ENCODE measurements around the gene ELMO1. TPM values are rescaled to one million over a fixed set of nuclear protein-coding genes. Genes with fewer than 3 reads are reported as not detected.

The ELMO1 gene
- total RNA-seq, 2 donors from 2014 or later, result 10.9 to 56.0 TPM

GRCh38 chr7:36942955-36943354 lies 505.7 kb downstream of the ELMO1 start:
- TF ChIP-seq POLR2A (IDR thresholded peaks at IDR 0.05) (no peak), CTCF (IDR thresholded peaks at IDR 0.05) (no peak)
- no peak for ATAC-seq
- Histone ChIP-seq H3K9me3 (peaks cover 0 to 12% (median 0%) of the 10 kb centered on the region in 3 donors), H3K4me1 (peaks cover 53% of the 10 kb centered on the region), H3K36me3 (replicated peaks in 1 of 2; ENCODE audit: insufficient read depth in 1 of 2, low read depth in 2 of 2) (no peaks in the 10 kb centered on the region), H3K4me3 (no peak overlapping the region), H3K27me3 (no peaks in the 10 kb centered on the region), H3K27ac (peak overlapping the region in 2 of 4 donors; percentile 38 to 53)
- no peak for DNase-seq
- intact Hi-C loops (cut with DNase I), result no loop called here
- 88% methylated on average over 9 of the region's 9 CpGs for WGBS, 2 donors

- ATAC-seq (no peak), DNase-seq (no peak)
- H3K36me3 ChIP-seq (replicated peaks in 1 of 2; ENCODE audit: insufficient read depth in 1 of 2, low read depth in 2 of 2), result no peaks in the 10 kb centered on the region
- peaks cover 50% of the 10 kb centered on the region for H3K4me1 ChIP-seq
- peaks cover 0 to 16% (median 0%) of the 10 kb centered on the region in 3 donors for H3K9me3 ChIP-seq
- H3K27ac ChIP-seq, result peak overlapping the region in 1 of 4 donors; percentile 38
- no peaks in the 10 kb centered on the region for H3K27me3 ChIP-seq
- 71 to 76% methylated on average over 4 of the region's 4 CpGs for WGBS, 2 donors
- intact Hi-C loops (cut with DNase I), result no loop called here
- no peak overlapping the region for H3K4me3 ChIP-seq
- TF ChIP-seq CTCF (IDR thresholded peaks at IDR 0.05) (no peak), POLR2A (IDR thresholded peaks at IDR 0.05) (no peak)
Observed at GRCh38 chr7:36942541-36942940, 506.1 kb downstream of the ELMO1 start.

- WGBS, 2 donors, result 89 to 96% methylated on average over 3 of the region's 3 CpGs
- TF ChIP-seq CTCF (IDR thresholded peaks at IDR 0.05), result no peak
- no peak for TF ChIP-seq POLR2A (IDR thresholded peaks at IDR 0.05)
- Histone ChIP-seq H3K4me3 (no peak overlapping the region), H3K27me3 (no peaks in the 10 kb centered on the region), H3K36me3 (replicated peaks in 1 of 2; ENCODE audit: insufficient read depth in 1 of 2, low read depth in 2 of 2) (no peaks in the 10 kb centered on the region), H3K4me1 (peaks cover 45% of the 10 kb centered on the region), H3K27ac (peak overlapping the region in 1 of 4 donors; percentile 38), H3K9me3 (peaks cover 0 to 20% (median 0%) of the 10 kb centered on the region in 3 donors)
- DNase-seq, result no peak
- intact Hi-C loops (cut with DNase I), result no loop called here
- no peak for ATAC-seq
Observed at GRCh38 chr7:36942025-36942424, 506.6 kb downstream of the ELMO1 start.

- 40 to 53% methylated on average over 1 of the region's 1 CpG for WGBS, 2 donors
- no peaks in the 10 kb centered on the region for H3K27me3 ChIP-seq
- ATAC-seq, result no peak
- peaks cover 40% of the 10 kb centered on the region for H3K4me1 ChIP-seq
- DNase-seq, result no peak
- peaks cover 0 to 27% (median 0%) of the 10 kb centered on the region in 3 donors for H3K9me3 ChIP-seq
- no peak overlapping the region for H3K4me3 ChIP-seq
- H3K36me3 ChIP-seq (replicated peaks in 1 of 2; ENCODE audit: insufficient read depth in 1 of 2, low read depth in 2 of 2), result no peaks in the 10 kb centered on the region
- intact Hi-C loops (cut with DNase I), result no loop called here
- no peak for TF ChIP-seq CTCF (IDR thresholded peaks at IDR 0.05)
- no peak for TF ChIP-seq POLR2A (IDR thresholded peaks at IDR 0.05)
- no peak overlapping the region for H3K27ac ChIP-seq
Observed at GRCh38 chr7:36941359-36941758, 507.3 kb downstream of the ELMO1 start.

DNA sequence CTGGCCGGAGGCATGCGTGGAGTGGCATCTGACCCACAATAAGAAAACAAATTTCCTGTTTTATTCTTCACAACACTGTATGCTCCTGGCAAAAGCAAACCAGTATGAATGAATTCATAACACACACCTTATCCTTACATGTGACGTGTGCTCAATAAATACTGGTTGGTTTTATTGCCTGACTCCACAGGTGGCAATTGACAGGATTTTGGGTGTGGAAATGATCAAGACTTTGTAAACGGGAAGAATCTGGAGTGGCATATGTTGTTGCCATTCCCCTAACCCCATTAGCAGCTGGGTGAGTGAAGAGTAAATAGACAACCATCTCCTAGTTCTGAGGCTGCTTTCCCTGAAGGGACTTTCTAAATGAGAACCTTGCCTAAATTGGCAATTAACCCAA lies 508.8 kb downstream of the ELMO1 start:
- H3K36me3 ChIP-seq (replicated peaks in 1 of 2; ENCODE audit: insufficient read depth in 1 of 2, low read depth in 2 of 2), result no peaks in the 10 kb centered on the region
- H3K27me3 ChIP-seq, result no peaks in the 10 kb centered on the region
- TF ChIP-seq CTCF (IDR thresholded peaks at IDR 0.05) (no peak), POLR2A (IDR thresholded peaks at IDR 0.05) (no peak)
- intact Hi-C loops (cut with DNase I), result no loop called here
- H3K9me3 ChIP-seq, result peaks cover 0 to 34% (median 0%) of the 10 kb centered on the region in 3 donors
- 88 to 90% methylated on average over 4 of the region's 4 CpGs for WGBS, 2 donors
- H3K4me1 ChIP-seq, result peaks cover 25% of the 10 kb centered on the region
- DNase-seq, result no peak
- no peak overlapping the region for H3K27ac ChIP-seq
- ATAC-seq, result no peak
- no peak overlapping the region for H3K4me3 ChIP-seq

Data from body of pancreas (tissue), 4 donors.